Measurements from ENCODE around the gene STPG4.

GRCh38 chr2:47201224-47201623 is 46.1 kb upstream of the STPG4 start:
- TF ChIP-seq POLR2AphosphoS5 (IDR thresholded peaks at IDR 0.05): no peak
- TF ChIP-seq CTCF (IDR thresholded peaks at IDR 0.05): no peak
- TF ChIP-seq POLR2A (IDR thresholded peaks at IDR 0.05): no peak

Data from prostate gland (tissue), 2 donors.